Measurements from ENCODE around the gene SGMS1. TPM values are rescaled to one million over a fixed set of nuclear protein-coding genes. Genes with fewer than 3 reads are reported as not detected.
"Not testable (repeated sequence)": the region's sequence is repeated elsewhere in the genome, so short reads cannot be mapped to it uniquely, and the experiment has no call there.

SGMS1 gene
- total RNA-seq, 1 donor from 2014 or later = 20.8 TPM

GRCh38 chr10:50360077-50360850 lies 263.5 kb downstream of the SGMS1 start:
- no peak for ATAC-seq

- no peak for ATAC-seq
Measured at GRCh38 chr10:50358925-50359687, 264.6 kb downstream of the SGMS1 start.

- ATAC-seq = no peak
Measured at GRCh38 chr10:50358411-50358810, 265.3 kb downstream of the SGMS1 start.

GRCh38 chr10:50356481-50356832 lies 267.3 kb downstream of the SGMS1 start:
- ATAC-seq = not testable (repeated sequence)

- not testable (repeated sequence) for ATAC-seq
Measured at GRCh38 chr10:50355693-50356480, 267.9 kb downstream of the SGMS1 start.

- no peak for ATAC-seq
Measured at GRCh38 chr10:50351483-50352146, 272.1 kb downstream of the SGMS1 start.

GRCh38 chr10:50350366-50350765 lies 273.4 kb downstream of the SGMS1 start:
- ATAC-seq = no peak

- ATAC-seq = no peak
Measured at GRCh38 chr10:50349554-50349953, 274.2 kb downstream of the SGMS1 start.

GRCh38 chr10:50347394-50347802 lies 276.4 kb downstream of the SGMS1 start:
- no peak for ATAC-seq

GRCh38 chr10:50346942-50347341 lies 276.8 kb downstream of the SGMS1 start:
- peak; percentile 44 for ATAC-seq

- ATAC-seq = no peak
Measured at GRCh38 chr10:50345545-50345944, 278.2 kb downstream of the SGMS1 start.

GRCh38 chr10:50343702-50344331 lies 279.9 kb downstream of the SGMS1 start:
- peak; percentile 67 for ATAC-seq

- ATAC-seq = no peak
Measured at GRCh38 chr10:50341987-50342386, 281.8 kb downstream of the SGMS1 start.

GRCh38 chr10:50336140-50336539 lies 287.6 kb downstream of the SGMS1 start:
- no peak for ATAC-seq

GRCh38 chr10:50335397-50335796 lies 288.4 kb downstream of the SGMS1 start:
- ATAC-seq = no peak

GRCh38 chr10:50334273-50334672 lies 289.5 kb downstream of the SGMS1 start:
- no peak for ATAC-seq

GRCh38 chr10:50333872-50334271 lies 289.9 kb downstream of the SGMS1 start:
- ATAC-seq = peak; percentile 15

- ATAC-seq = no peak
Measured at GRCh38 chr10:50332108-50332842, 291.5 kb downstream of the SGMS1 start.

GRCh38 chr10:50331486-50331885 lies 292.3 kb downstream of the SGMS1 start:
- no peak for ATAC-seq

GRCh38 chr10:50326757-50327701 lies 296.7 kb downstream of the SGMS1 start:
- peak; percentile 76 for ATAC-seq

Measured in esophagus mucosa (tissue), 1 donor.